Osteocyte (in vitro differentiated cells): ENCODE measurements around the gene ANTXR2. TPM values are rescaled to one million over a fixed set of nuclear protein-coding genes. Genes with fewer than 3 reads are reported as not detected.
"Not testable (repeated sequence)": the region's sequence is repeated elsewhere in the genome, so short reads cannot be mapped to it uniquely, and the experiment has no call there.

Experiments
- DNase-seq: peaks from one replicate; pipeline ENCODE4 v3.0.0; 2021; ENCODE audit warnings: mixed read lengths; ENCODE audit not compliant: unreplicated experiment; ENCODE audit errors: extremely low spot score
- H3K27ac Mint-ChIP-seq: one replicate; pipeline ENCODE4 v1.8.0; 2021; ENCODE audit warnings: mild to moderate bottlenecking, mixed read lengths; ENCODE audit not compliant: unreplicated experiment
- H3K27me3 Mint-ChIP-seq: one replicate; pipeline ENCODE4 v1.8.0; 2021; ENCODE audit warnings: mixed read lengths; ENCODE audit not compliant: unreplicated experiment
- H3K36me3 Mint-ChIP-seq: one replicate; pipeline ENCODE4 v1.8.0; 2021; ENCODE audit warnings: mixed read lengths; ENCODE audit not compliant: unreplicated experiment
- H3K4me1 Mint-ChIP-seq: one replicate; pipeline ENCODE4 v1.8.0; 2021; ENCODE audit warnings: mixed read lengths; ENCODE audit not compliant: unreplicated experiment
- H3K4me3 Mint-ChIP-seq: one replicate; pipeline ENCODE4 v1.8.0; 2021; ENCODE audit warnings: mild to moderate bottlenecking, moderate library complexity, mixed read lengths; ENCODE audit not compliant: unreplicated experiment
- H3K9me3 Mint-ChIP-seq: one replicate; pipeline ENCODE4 v1.8.0; 2021; ENCODE audit warnings: mixed read lengths; ENCODE audit not compliant: unreplicated experiment
- total RNA-seq: library from RNA; stranded (reverse); gene quantifications from 2 replicates; pipeline ENCODE4 v1.2.1, GENCODE V29; 2021
- TF ChIP-seq, protein P1 (sequence below): fragments of 200-600 bp; sonication (generic); IDR thresholded peaks from 2 replicates; pipeline ENCODE4 v1.5.0; 2021; ENCODE audit warnings: antibody characterized with exemption, mild to moderate bottlenecking, moderate library complexity

ANTXR2 gene
- total RNA-seq, 1 donor from 2014 or later, result 35.3 TPM

DNA sequence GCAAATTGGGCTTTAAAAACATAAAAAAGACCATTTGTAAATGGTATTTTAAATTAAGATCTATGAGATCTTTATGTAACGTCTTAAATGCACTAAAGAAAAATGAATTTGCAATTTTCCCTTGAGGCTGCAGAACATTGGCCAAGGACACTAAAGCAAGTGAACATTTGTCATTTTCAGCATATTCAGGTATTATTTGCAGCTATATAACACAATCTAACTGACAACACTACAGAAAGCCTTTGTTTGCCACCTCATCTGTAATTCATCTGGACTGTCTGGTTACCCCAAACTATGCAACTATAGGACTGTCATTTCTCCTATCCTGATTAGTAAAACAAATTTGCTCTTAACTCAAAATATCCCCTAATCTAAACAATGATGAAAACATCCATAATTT lies 74.8 kb downstream of the ANTXR2 start:
- TF ChIP-seq, protein P1, sequence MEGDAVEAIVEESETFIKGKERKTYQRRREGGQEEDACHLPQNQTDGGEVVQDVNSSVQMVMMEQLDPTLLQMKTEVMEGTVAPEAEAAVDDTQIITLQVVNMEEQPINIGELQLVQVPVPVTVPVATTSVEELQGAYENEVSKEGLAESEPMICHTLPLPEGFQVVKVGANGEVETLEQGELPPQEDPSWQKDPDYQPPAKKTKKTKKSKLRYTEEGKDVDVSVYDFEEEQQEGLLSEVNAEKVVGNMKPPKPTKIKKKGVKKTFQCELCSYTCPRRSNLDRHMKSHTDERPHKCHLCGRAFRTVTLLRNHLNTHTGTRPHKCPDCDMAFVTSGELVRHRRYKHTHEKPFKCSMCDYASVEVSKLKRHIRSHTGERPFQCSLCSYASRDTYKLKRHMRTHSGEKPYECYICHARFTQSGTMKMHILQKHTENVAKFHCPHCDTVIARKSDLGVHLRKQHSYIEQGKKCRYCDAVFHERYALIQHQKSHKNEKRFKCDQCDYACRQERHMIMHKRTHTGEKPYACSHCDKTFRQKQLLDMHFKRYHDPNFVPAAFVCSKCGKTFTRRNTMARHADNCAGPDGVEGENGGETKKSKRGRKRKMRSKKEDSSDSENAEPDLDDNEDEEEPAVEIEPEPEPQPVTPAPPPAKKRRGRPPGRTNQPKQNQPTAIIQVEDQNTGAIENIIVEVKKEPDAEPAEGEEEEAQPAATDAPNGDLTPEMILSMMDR, result no peak
- DNase-seq, result no peak
- Mint-ChIP-seq H3K27me3 (no peaks in the 10 kb centered on the region), H3K4me1 (no peaks in the 10 kb centered on the region), H3K27ac (no peak overlapping the region), H3K4me3 (no peak overlapping the region), H3K9me3 (no peaks in the 10 kb centered on the region), H3K36me3 (peaks cover 5% of the 10 kb centered on the region)

GRCh38 chr4:79996851-79997250 lies 76.2 kb downstream of the ANTXR2 start:
- TF ChIP-seq, protein P1, result no peak
- H3K9me3 Mint-ChIP-seq, result no peaks in the 10 kb centered on the region
- H3K27me3 Mint-ChIP-seq, result no peaks in the 10 kb centered on the region
- H3K27ac Mint-ChIP-seq, result no peak overlapping the region
- peaks cover 5% of the 10 kb centered on the region for H3K36me3 Mint-ChIP-seq
- no peak overlapping the region for H3K4me3 Mint-ChIP-seq
- no peaks in the 10 kb centered on the region for H3K4me1 Mint-ChIP-seq
- DNase-seq, result no peak

- Mint-ChIP-seq H3K36me3 (peaks cover 5% of the 10 kb centered on the region), H3K4me1 (no peaks in the 10 kb centered on the region), H3K9me3 (peaks cover 14% of the 10 kb centered on the region), H3K4me3 (no peak overlapping the region), H3K27me3 (no peaks in the 10 kb centered on the region), H3K27ac (no peak overlapping the region)
- no peak for DNase-seq
- TF ChIP-seq, protein P1, result no peak
Observed at GRCh38 chr4:79993476-79993875, 79.6 kb downstream of the ANTXR2 start.

DNA sequence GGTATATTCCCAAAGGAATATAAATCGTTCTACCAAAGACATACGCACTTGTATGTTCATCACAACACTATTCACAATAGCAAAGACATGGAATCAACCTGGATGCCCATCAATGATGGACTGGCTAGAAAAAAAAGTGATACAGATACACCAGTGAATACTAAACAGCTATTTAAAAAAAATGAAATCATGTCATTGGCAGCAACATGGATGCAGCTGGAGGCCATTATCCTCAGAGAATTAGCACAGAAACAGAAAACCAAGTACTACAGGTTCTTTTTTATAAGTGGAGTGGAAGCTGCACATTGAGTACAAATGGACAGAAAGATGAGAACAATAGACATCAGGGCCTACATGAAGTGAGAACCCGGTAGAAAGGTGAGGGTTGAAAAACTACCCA lies 81.4 kb downstream of the ANTXR2 start:
- Mint-ChIP-seq H3K36me3 (peaks cover 9% of the 10 kb centered on the region), H3K4me1 (no peaks in the 10 kb centered on the region), H3K27me3 (no peaks in the 10 kb centered on the region), H3K4me3 (no peak overlapping the region), H3K9me3 (peaks cover 14% of the 10 kb centered on the region), H3K27ac (no peak overlapping the region)
- no peak for DNase-seq
- TF ChIP-seq, protein P1, result no peak

DNA sequence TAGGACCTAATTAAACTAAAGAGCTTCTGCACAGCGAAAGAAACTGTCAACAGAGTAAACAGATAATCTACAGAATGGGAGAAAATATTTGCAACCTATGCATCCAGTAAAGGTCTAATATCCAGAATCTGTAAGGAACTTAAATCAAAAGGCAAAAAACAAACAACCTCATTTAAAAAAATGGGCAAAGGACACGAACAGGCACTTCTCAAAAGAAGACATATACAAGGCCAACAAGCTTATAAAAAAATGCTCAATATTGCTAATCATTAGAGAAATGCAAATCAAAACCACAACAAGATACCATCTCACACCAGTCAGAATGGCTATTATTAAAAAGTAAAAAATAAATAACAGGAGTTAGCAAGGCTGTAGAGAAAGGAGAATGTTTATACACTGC lies 81.9 kb downstream of the ANTXR2 start:
- H3K9me3 Mint-ChIP-seq, result peaks cover 14% of the 10 kb centered on the region
- not testable (repeated sequence) for H3K36me3 Mint-ChIP-seq, H3K27ac Mint-ChIP-seq, DNase-seq, H3K4me1 Mint-ChIP-seq, H3K4me3 Mint-ChIP-seq, H3K27me3 Mint-ChIP-seq

GRCh38 chr4:79987401-79987800 lies 85.6 kb downstream of the ANTXR2 start:
- Mint-ChIP-seq H3K36me3 (peaks cover 10% of the 10 kb centered on the region), H3K27ac (no peak overlapping the region), H3K27me3 (no peaks in the 10 kb centered on the region), H3K4me3 (no peak overlapping the region), H3K4me1 (no peaks in the 10 kb centered on the region), H3K9me3 (peaks cover 14% of the 10 kb centered on the region)
- DNase-seq, result no peak
- TF ChIP-seq, protein P1, result no peak
